HEK293 (cell line): Measurements from ENCODE around the gene CAP2.

ENCODE experiments used
- CTCF ChIA-PET: fragments of 350-600 bp; formaldehyde crosslinking; extraction: SDS; loops from one replicate; lab custom pipeline; 2021; ENCODE audit warnings: antibody characterized with exemption; lab: Yijun Ruan, JAX
- POLR2A ChIA-PET: fragments of 300-600 bp; formaldehyde crosslinking; extraction: SDS; loops from one replicate; lab custom pipeline; 2020; ENCODE audit warnings: antibody characterized with exemption, inconsistent platforms; lab: Yijun Ruan, JAX
- H3K27ac ChIP-seq: fragments of 200-500 bp; sonication (Bioruptor generic); 2 replicates; pipeline ENCODE4 v1.5.1; 2014; ENCODE audit warnings: low read depth, low read length, control low read depth, inconsistent platforms; ENCODE audit errors: extremely low read depth
- H3K36me3 ChIP-seq, 2 experiments: fragments of 200-500 bp in 1 of 2; sonication (Bioruptor generic) in 1 of 2; 1 replicate in 1 of 2; 2 replicates in 1 of 2; pipeline ENCODE4 v1.5.1; 2014 to 2017; ENCODE audit warnings: inconsistent platforms in 2 of 2, low read length in 2 of 2; ENCODE audit not compliant: control insufficient read depth in 2 of 2, insufficient read depth in 1 of 2
- H3K4me1 ChIP-seq: fragments of 200-500 bp; sonication (Bioruptor generic); 2 replicates; pipeline ENCODE4 v1.5.1; 2014; ENCODE audit warnings: mild to moderate bottlenecking, low read length, inconsistent platforms; ENCODE audit not compliant: control insufficient read depth, insufficient read depth
- H3K4me3 ChIP-seq: 2 replicates; pipeline ENCODE4 v1.5.1; 2011; ENCODE audit warnings: low read depth, mild to moderate bottlenecking, control low read depth, low read length, moderate library complexity
- H3K9me3 ChIP-seq: fragments of 200-500 bp; sonication (Bioruptor generic); 2 replicates; pipeline ENCODE4 v1.5.1; 2014; ENCODE audit warnings: low read depth, low read length, inconsistent platforms; ENCODE audit not compliant: control insufficient read depth, insufficient read depth
- GLIS1 ChIP-seq: fragments of 450-650 bp; formaldehyde crosslinking; IDR thresholded peaks from 2 replicates; pipeline ENCODE4 v1.5.1; 2016; ENCODE audit warnings: missing biosample characterization, missing genetic modification characterization
- KLF10 ChIP-seq: fragments of 450-650 bp; IDR thresholded peaks from 2 replicates; pipeline ENCODE4 v1.5.1; 2018; ENCODE audit warnings: missing biosample characterization, mild to moderate bottlenecking, missing genetic modification characterization
- KLF16 ChIP-seq: fragments of 450-650 bp; formaldehyde crosslinking; IDR thresholded peaks from 2 replicates; pipeline ENCODE4 v1.5.1; 2017; ENCODE audit warnings: missing biosample characterization, missing genetic modification characterization
- PRDM1 ChIP-seq: fragments of 450-650 bp; formaldehyde crosslinking; IDR thresholded peaks from 2 replicates; pipeline ENCODE4; 2016; ENCODE audit warnings: missing biosample characterization, missing genetic modification characterization
- RBAK ChIP-seq: fragments of 450-650 bp; formaldehyde crosslinking; IDR thresholded peaks from 2 replicates; pipeline ENCODE4 v1.5.1; 2016; ENCODE audit warnings: missing biosample characterization, missing genetic modification characterization
- SP2 ChIP-seq: fragments of 450-650 bp; formaldehyde crosslinking; IDR thresholded peaks from 2 replicates; pipeline ENCODE4 v1.5.1; 2016; ENCODE audit warnings: missing biosample characterization, missing genetic modification characterization
- SP7 ChIP-seq: fragments of 450-650 bp; formaldehyde crosslinking; IDR thresholded peaks from 2 replicates; pipeline ENCODE4 v1.5.1; 2016; ENCODE audit warnings: missing biosample characterization, missing genetic modification characterization
- WT1 ChIP-seq: fragments of 450-650 bp; formaldehyde crosslinking; IDR thresholded peaks from 2 replicates; pipeline ENCODE4 v1.5.1; 2016; ENCODE audit warnings: missing biosample characterization, missing genetic modification characterization
- ZBTB7A ChIP-seq: fragments of 450-650 bp; formaldehyde crosslinking; IDR thresholded peaks from 2 replicates; pipeline ENCODE4 v1.5.1; 2016; ENCODE audit warnings: low read depth, missing biosample characterization, missing genetic modification characterization
- ZFP41 ChIP-seq: fragments of 450-650 bp; formaldehyde crosslinking; IDR thresholded peaks from 2 replicates; pipeline ENCODE4 v1.5.1; 2016; ENCODE audit warnings: missing biosample characterization, missing genetic modification characterization, borderline replicate concordance
- ZIC2 ChIP-seq: fragments of 450-650 bp; formaldehyde crosslinking; IDR thresholded peaks from 2 replicates; pipeline ENCODE4 v1.5.1; 2016; ENCODE audit warnings: missing biosample characterization, missing genetic modification characterization
- ZNF140 ChIP-seq: fragments of 450-650 bp; formaldehyde crosslinking; IDR thresholded peaks from 2 replicates; pipeline ENCODE4 v1.5.1; 2016; ENCODE audit warnings: missing biosample characterization, missing genetic modification characterization
- ZNF155 ChIP-seq: fragments of 450-650 bp; formaldehyde crosslinking; IDR thresholded peaks from 2 replicates; pipeline ENCODE4 v1.5.1; 2016; ENCODE audit warnings: missing biosample characterization, missing genetic modification characterization
- ZNF2 ChIP-seq: fragments of 450-650 bp; formaldehyde crosslinking; IDR thresholded peaks from 2 replicates; pipeline ENCODE4 v1.5.1; 2016; ENCODE audit warnings: missing biosample characterization, missing genetic modification characterization
- ZNF350 ChIP-seq: fragments of 450-650 bp; formaldehyde crosslinking; IDR thresholded peaks from 2 replicates; pipeline ENCODE4 v1.5.0; 2017; ENCODE audit warnings: missing biosample characterization, mild to moderate bottlenecking, missing genetic modification characterization
- ZNF366 ChIP-seq: fragments of 450-650 bp; formaldehyde crosslinking; conservative IDR thresholded peaks from 2 replicates; pipeline ENCODE4 v1.5.1; 2016; ENCODE audit warnings: missing biosample characterization, missing genetic modification characterization
- ZNF404 ChIP-seq: fragments of 450-650 bp; formaldehyde crosslinking; IDR thresholded peaks from 2 replicates; pipeline ENCODE4 v1.5.1; 2017; ENCODE audit warnings: missing biosample characterization, missing genetic modification characterization
- ZNF416 ChIP-seq: fragments of 450-650 bp; formaldehyde crosslinking; IDR thresholded peaks from 2 replicates; pipeline ENCODE4 v1.5.1; 2016; ENCODE audit warnings: missing biosample characterization, missing genetic modification characterization
- ZNF501 ChIP-seq: fragments of 450-650 bp; formaldehyde crosslinking; IDR thresholded peaks from 2 replicates; pipeline ENCODE4 v1.5.1; 2016; ENCODE audit warnings: missing biosample characterization, missing genetic modification characterization
- ZNF561 ChIP-seq: fragments of 450-650 bp; IDR thresholded peaks from 2 replicates; pipeline ENCODE4 v1.5.1; 2018; ENCODE audit warnings: missing biosample characterization, missing genetic modification characterization, borderline replicate concordance
- ZNF670 ChIP-seq: fragments of 450-650 bp; formaldehyde crosslinking; IDR thresholded peaks from 2 replicates; pipeline ENCODE4 v1.5.1; 2016; ENCODE audit warnings: missing biosample characterization, missing genetic modification characterization, low read depth
- ZNF76 ChIP-seq: fragments of 450-650 bp; formaldehyde crosslinking; IDR thresholded peaks from 2 replicates; pipeline ENCODE4; 2016; ENCODE audit warnings: low read depth, missing biosample characterization, missing genetic modification characterization, borderline replicate concordance
- ZNF837 ChIP-seq: fragments of 450-650 bp; formaldehyde crosslinking; IDR thresholded peaks from 2 replicates; pipeline ENCODE4 v1.5.1; 2016; ENCODE audit warnings: missing biosample characterization, missing genetic modification characterization
- TF ChIP-seq, protein P1 (sequence below): sonication (generic); formaldehyde crosslinking; IDR thresholded peaks from 2 replicates; pipeline ENCODE4 v1.8.1; 2022; ENCODE audit warnings: mild to moderate bottlenecking, moderate library complexity, missing genetic modification reagents
- TF ChIP-seq, protein P2 (sequence below): fragments of 450-650 bp; formaldehyde crosslinking; IDR thresholded peaks from 2 replicates; pipeline ENCODE4 v1.5.1; 2017; ENCODE audit warnings: missing biosample characterization, missing genetic modification characterization
- TF ChIP-seq, protein P3 (sequence below): fragments of 450-650 bp; formaldehyde crosslinking; IDR thresholded peaks from 2 replicates; pipeline ENCODE4 v1.5.1; 2016; ENCODE audit warnings: missing biosample characterization, missing genetic modification characterization
- TF ChIP-seq, protein P4 (sequence below): fragments of 450-650 bp; formaldehyde crosslinking; IDR thresholded peaks from 2 replicates; pipeline ENCODE4 v1.5.1; 2016; ENCODE audit warnings: missing biosample characterization, missing genetic modification characterization, low read depth

CAP2 gene

DNA sequence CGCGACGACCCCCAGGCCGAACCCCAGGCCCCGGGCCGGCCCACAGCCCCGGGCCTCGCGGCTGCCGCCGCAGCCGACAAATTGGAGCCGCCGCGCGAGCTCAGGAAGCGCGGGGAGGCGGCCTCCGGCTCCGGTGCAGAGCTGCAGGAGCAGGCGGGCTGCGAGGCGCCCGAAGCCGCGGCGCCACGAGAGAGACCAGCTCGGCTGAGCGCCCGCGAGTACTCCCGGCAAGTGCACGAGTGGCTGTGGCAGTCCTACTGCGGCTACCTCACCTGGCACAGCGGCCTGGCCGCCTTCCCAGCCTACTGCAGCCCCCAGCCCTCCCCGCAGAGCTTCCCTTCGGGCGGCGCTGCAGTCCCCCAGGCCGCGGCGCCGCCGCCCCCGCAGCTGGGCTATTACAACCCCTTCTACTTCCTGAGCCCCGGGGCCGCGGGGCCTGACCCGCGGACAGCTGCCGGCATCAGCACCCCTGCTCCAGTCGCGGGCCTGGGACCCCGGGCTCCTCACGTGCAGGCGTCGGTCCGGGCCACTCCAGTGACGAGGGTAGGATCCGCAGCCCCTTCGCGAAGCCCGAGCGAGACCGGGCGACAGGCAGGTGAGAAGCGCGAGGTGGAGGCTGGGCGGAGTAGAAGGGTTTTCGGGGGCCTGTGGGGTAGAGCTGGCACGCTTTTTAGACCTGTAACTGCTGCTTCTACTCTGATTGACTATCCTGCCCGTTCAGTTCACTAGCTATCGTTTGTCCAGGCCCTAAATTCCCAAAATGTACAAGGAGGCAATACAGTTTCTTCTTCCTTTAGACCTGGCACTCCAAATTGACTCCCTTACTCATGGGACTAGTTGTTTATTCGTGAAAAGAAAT, 207.4 kb downstream of the CAP2 start (continued):
- peak; percentile 61; the same call in 1 of the 2 replicates for TF ChIP-seq ZNF76 (tag by site-specific recombination)
- TF ChIP-seq ZIC2 (tag by site-specific recombination), result peak; percentile 12; the same call in 1 of the 2 replicates
- TF ChIP-seq, protein P1, sequence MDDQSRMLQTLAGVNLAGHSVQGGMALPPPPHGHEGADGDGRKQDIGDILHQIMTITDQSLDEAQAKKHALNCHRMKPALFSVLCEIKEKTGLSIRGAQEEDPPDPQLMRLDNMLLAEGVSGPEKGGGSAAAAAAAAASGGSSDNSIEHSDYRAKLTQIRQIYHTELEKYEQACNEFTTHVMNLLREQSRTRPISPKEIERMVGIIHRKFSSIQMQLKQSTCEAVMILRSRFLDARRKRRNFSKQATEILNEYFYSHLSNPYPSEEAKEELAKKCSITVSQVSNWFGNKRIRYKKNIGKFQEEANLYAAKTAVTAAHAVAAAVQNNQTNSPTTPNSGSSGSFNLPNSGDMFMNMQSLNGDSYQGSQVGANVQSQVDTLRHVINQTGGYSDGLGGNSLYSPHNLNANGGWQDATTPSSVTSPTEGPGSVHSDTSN, result peak; percentile 58; the same call in 1 of the 2 replicates
- no peak for TF ChIP-seq ZNF155 (tag by site-specific recombination)
- no peak for TF ChIP-seq ZNF837 (tag by site-specific recombination)
- no peak for TF ChIP-seq ZNF350
- TF ChIP-seq ZNF2, result peak; percentile 51
- no peak for TF ChIP-seq RBAK (tag by site-specific recombination)
- TF ChIP-seq SP7 (tag by site-specific recombination), result no peak
- TF ChIP-seq ZNF501, result no peak
- no peak for TF ChIP-seq WT1

DNA sequence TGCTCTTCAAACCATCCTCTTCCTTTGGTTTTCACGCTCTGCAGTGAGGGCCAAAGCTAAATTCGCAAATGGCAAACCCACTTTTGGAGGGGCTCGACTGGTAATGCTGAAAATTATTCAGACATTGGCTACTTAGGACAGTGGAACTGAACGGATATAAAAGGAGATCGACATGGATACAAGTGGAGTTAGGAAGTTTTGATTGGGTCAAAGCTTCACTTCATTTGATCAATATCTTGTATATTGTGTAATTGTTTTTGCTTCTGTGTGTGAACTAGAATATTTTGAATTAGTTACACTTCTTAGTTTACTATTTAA, 207.9 kb downstream of the CAP2 start:
- no peak for TF ChIP-seq ZNF670 (tag by site-specific recombination)
- peak; percentile 19 for TF ChIP-seq SP2 (tag by site-specific recombination)
- TF ChIP-seq KLF10 (tag by site-specific recombination), result 0 out of 2 replicates have a peak, but pooled peaks have one; percentile 13
- no peak for TF ChIP-seq ZNF366 (tag by site-specific recombination)
- no peak for TF ChIP-seq KLF16
- TF ChIP-seq, all 188 proteins: peak for 2
- CTCF ChIA-PET, result interaction anchor here (0.7 to 1.0 kb wide), 3 partner anchors 10 to 919 kb away, joined by 3 to 4 read pairs (median 3); no protein-coding TSS in a partner anchor
- H3K4me3 ChIP-seq, result peak overlapping the region; percentile 81
- POLR2A ChIA-PET, result interaction anchor here (0.5 to 2.0 kb wide), 2 partner anchors 202 to 649 kb away, joined by 3 to 6 read pairs; no protein-coding TSS in a partner anchor
- H3K27ac ChIP-seq, result peak overlapping the region; percentile 66
- no peaks in the 10 kb centered on the region for H3K9me3 ChIP-seq
- H3K36me3 ChIP-seq, result peaks cover 24 to 36% of the 10 kb centered on the region in 2 experiments
- peaks cover 6% of the 10 kb centered on the region for H3K4me1 ChIP-seq

DNA sequence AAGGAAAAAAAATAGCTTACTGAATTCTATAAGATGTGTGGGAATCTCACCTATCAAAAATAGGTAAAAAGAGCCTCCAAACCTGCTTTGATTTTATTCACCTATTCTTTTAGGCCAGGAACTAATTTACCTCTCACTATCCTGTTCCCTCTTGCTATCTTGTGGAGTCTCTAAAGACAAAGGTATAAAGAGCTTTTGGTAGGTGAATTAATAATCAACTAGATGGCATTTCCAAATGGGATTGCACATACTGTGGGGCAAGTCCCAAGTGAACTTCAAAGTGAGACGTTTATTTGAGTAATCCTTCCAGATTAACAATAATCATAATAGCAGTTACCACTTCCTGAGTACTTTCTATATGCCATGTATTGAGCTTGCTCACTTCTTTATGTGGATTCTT, 209.5 kb downstream of the CAP2 start:
- Histone ChIP-seq H3K9me3 (no peaks in the 10 kb centered on the region), H3K4me1 (peaks cover 6% of the 10 kb centered on the region), H3K36me3 (peaks cover 38 to 47% of the 10 kb centered on the region in 2 experiments), H3K4me3 (no peak overlapping the region)
- CTCF ChIA-PET, result interaction anchor here (0.6 to 1.0 kb wide), 6 partner anchors 13 to 1630 kb away, joined by 3 read pairs; no protein-coding TSS in a partner anchor
- TF ChIP-seq ZFP41 (no peak), ZNF404 (tag by site-specific recombination) (no peak), PRDM1 (no peak), GLIS1 (tag by site-specific recombination) (no peak), ZNF416 (no peak), ZNF561 (tag by site-specific recombination) (no peak), ZBTB7A (tag by site-specific recombination) (no peak), KLF10 (tag by site-specific recombination) (no peak), ZNF140 (tag by site-specific recombination) (no peak)
- TF ChIP-seq, protein P2, sequence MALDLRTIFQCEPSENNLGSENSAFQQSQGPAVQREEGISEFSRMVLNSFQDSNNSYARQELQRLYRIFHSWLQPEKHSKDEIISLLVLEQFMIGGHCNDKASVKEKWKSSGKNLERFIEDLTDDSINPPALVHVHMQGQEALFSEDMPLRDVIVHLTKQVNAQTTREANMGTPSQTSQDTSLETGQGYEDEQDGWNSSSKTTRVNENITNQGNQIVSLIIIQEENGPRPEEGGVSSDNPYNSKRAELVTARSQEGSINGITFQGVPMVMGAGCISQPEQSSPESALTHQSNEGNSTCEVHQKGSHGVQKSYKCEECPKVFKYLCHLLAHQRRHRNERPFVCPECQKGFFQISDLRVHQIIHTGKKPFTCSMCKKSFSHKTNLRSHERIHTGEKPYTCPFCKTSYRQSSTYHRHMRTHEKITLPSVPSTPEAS (tag by site-specific recombination), result no peak
- TF ChIP-seq, protein P3, sequence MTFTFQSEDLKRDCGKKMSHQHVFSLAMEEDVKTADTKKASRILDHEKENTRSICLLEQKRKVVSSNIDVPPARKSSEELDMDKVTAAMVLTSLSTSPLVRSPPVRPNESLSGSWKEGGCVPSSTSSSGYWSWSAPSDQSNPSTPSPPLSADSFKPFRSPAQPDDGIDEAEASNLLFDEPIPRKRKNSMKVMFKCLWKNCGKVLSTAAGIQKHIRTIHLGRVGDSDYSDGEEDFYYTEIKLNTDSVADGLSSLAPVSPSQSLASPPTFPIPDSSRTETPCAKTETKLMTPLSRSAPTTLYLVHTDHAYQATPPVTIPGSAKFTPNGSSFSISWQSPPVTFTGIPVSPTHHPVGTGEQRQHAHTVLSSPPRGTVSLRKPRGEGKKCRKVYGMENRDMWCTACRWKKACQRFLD (tag by site-specific recombination), result no peak
- TF ChIP-seq, protein P4, sequence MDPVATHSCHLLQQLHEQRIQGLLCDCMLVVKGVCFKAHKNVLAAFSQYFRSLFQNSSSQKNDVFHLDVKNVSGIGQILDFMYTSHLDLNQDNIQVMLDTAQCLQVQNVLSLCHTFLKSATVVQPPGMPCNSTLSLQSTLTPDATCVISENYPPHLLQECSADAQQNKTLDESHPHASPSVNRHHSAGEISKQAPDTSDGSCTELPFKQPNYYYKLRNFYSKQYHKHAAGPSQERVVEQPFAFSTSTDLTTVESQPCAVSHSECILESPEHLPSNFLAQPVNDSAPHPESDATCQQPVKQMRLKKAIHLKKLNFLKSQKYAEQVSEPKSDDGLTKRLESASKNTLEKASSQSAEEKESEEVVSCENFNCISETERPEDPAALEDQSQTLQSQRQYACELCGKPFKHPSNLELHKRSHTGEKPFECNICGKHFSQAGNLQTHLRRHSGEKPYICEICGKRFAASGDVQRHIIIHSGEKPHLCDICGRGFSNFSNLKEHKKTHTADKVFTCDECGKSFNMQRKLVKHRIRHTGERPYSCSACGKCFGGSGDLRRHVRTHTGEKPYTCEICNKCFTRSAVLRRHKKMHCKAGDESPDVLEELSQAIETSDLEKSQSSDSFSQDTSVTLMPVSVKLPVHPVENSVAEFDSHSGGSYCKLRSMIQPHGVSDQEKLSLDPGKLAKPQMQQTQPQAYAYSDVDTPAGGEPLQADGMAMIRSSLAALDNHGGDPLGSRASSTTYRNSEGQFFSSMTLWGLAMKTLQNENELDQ (tag by site-specific recombination), result no peak
- TF ChIP-seq, all 188 proteins: peak for 0
- POLR2A ChIA-PET, result interaction anchor here (0.5 kb wide), 1 partner anchor 11 kb away, joined by 5 read pairs; no protein-coding TSS in a partner anchor
- H3K27ac ChIP-seq, result no peak overlapping the region
